GM18951 (cell line): Measurements from ENCODE around the gene TLR6.

ENCODE experiments used
- POLR2A ChIP-seq: IDR thresholded peaks from 4 replicates; pipeline ENCODE4 v1.6.1; 2011; ENCODE audit warnings: mild to moderate bottlenecking; ENCODE audit not compliant: insufficient read length, insufficient read depth; ENCODE audit errors: extremely low read depth
- in situ Hi-C: fragments of 300-500 bp; cut with MboI; formaldehyde crosslinking; loops from one replicate; pipeline ENCODE4 v1.12.0; 2022; ENCODE audit warnings: low sequenced_read_pairs, mixed read lengths, inconsistent platforms; ENCODE audit not compliant: unreplicated experiment

TLR6 gene, protein sequence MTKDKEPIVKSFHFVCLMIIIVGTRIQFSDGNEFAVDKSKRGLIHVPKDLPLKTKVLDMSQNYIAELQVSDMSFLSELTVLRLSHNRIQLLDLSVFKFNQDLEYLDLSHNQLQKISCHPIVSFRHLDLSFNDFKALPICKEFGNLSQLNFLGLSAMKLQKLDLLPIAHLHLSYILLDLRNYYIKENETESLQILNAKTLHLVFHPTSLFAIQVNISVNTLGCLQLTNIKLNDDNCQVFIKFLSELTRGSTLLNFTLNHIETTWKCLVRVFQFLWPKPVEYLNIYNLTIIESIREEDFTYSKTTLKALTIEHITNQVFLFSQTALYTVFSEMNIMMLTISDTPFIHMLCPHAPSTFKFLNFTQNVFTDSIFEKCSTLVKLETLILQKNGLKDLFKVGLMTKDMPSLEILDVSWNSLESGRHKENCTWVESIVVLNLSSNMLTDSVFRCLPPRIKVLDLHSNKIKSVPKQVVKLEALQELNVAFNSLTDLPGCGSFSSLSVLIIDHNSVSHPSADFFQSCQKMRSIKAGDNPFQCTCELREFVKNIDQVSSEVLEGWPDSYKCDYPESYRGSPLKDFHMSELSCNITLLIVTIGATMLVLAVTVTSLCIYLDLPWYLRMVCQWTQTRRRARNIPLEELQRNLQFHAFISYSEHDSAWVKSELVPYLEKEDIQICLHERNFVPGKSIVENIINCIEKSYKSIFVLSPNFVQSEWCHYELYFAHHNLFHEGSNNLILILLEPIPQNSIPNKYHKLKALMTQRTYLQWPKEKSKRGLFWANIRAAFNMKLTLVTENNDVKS

DNA sequence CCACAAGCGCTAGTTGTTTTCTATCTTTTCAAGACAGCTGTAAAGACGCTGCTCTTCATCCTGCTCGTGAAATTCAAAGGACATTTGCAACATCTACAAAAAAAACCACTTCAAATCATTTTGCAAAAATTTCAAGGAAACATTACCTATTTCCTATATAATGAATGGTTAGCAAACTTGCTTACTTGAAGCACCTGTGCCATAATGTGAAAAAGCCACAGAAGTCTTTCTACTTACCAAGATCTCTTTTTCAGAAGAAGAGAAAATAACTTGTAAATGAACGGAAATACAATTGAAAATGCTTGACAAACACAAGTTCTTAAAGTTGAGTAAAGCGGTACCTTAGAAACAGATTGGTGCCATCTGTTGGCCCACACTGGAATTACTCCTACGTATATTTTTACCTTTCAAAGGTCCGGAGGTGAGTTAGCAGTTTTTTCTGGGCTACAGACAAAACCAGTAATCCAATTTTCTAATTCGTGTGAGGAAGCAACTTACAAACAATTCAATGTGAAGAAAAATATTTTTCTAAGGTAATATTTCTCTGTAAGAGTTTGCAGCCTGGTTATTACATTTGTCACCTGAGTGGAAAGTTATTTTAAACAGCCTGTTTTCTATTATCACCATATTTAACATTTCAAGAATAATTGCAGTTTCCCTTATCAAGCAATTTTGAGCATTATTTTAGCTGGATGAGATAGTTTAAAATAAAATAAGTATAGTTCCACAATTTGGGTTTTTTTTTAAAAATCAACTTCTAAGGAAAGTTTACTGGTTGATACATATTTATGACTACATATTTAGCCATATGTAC lies at the start of gene TLR6:
TLR6 (minus strand) TSS at position 294 of the 814 bp plus-strand sequence. CDS start 27,344 bp downstream, outside the sequence.
- peak; percentile 16 for TF ChIP-seq POLR2A
- in situ Hi-C loops, result loop anchor here (10.0 to 25.0 kb wide), 2 partner anchors 92 to 669 kb away; no protein-coding TSS in a partner anchor

DNA sequence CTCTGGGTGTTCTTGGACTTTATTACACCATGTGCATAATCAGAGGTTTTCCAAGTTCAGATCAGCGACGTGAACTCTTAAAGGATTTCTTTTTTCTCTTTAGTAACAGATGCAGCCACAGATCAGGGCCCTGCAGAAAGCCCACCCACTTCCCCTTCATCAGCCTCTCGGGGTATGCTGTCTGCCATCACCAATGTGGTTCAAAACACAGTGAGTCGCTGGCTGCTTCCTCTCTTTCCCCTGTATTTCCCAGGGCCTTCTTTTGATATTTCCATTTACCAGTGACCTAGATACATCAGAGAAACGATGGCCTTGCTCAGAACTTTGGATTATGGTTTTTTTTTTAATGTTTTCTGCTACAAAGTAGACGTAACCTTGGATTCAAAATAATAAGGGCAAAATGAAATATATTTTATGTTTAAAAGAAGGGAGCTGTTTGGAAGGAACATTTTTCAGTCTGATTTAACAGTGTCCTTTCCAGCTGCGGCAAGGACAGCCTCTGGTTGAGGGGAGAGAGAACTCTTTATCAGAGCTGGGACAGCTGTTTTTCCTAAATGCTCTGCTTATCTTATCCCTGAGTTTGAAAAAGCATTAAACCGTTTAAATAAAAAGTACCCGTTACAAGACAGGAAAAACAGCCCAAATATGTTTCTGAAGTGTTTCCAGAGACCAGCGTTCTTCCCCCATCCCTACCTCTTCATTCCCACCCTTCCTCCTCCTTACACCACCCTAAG lies 49.2 kb upstream of the TLR6 start:
- in situ Hi-C loops, result loop anchor here (25.0 kb wide), 1 partner anchor 531 kb away; no protein-coding TSS in a partner anchor
- TF ChIP-seq POLR2A, result no peak

DNA sequence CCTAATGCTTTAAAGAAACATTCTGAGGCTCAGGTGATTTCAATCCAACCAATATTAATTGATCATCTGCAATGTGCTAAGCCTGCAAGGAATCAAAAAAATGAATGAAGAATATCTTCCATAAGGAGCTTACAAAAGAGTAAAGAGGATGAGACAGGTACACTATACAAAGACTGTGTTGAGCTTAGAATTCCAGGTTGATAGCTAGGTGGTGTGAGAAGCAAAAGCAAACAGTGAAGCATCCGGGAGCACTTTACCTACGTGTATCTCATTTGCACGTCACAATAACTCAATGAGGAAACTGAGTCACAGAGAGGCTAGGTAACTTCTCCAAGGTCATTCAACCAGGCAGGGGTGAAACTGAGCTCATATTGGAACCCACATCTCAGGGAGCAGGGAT lies 48.1 kb upstream of the TLR6 start:
- TF ChIP-seq POLR2A, result no peak
- in situ Hi-C loops, result loop anchor here (25.0 kb wide), 1 partner anchor 533 kb away; no protein-coding TSS in a partner anchor

DNA sequence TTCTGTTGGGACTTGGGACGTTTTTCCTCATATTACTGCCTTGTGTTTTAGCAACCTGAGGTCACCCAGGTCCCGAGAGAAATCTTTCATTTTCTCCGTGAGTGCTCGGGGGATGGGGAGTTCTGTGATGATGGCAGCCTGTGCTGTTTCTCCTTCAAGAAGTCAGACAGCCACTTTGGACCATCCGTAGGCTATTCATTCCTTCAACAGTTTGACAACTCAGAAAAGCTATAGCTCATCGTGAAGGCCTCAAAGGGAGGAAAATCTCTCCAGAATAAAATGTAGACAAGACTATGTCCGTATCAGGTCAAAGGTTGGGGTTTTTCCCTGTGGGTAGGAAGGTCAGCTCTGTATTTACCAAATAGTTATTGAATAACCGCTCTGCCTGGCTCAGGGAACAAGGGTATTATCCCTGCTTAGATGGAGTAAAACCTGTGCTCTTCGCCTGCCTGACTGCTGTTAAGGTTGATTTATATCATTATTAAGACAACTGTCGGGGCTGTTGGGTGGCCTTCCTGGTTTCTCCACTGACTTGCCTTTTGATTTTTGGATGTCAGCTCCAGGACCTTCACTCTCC lies 47.6 kb upstream of the TLR6 start:
- in situ Hi-C loops, result loop anchor here (25.0 kb wide), 1 partner anchor 533 kb away; no protein-coding TSS in a partner anchor
- TF ChIP-seq POLR2A, result no peak

DNA sequence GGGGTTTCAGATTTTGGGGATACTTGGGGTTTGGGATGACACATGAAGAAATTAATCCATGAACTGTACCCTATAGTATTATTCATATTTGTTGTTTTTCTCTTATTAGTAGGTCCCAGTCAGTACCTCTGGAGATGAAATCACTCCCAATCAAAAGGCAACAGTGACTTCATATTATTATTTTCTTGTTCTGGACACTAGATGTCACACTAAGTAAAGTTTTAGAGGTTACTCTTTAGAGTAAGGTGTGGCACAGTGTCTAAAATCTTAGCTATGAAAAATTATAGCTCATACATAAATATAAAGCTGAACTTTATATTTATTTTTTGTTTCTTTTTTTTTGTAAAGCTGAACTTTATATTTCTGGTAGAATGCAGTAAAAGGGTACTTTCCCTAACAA lies 46.1 kb upstream of the TLR6 start:
- TF ChIP-seq POLR2A, result no peak
- in situ Hi-C loops, result loop anchor here (25.0 kb wide), 1 partner anchor 535 kb away; no protein-coding TSS in a partner anchor

DNA sequence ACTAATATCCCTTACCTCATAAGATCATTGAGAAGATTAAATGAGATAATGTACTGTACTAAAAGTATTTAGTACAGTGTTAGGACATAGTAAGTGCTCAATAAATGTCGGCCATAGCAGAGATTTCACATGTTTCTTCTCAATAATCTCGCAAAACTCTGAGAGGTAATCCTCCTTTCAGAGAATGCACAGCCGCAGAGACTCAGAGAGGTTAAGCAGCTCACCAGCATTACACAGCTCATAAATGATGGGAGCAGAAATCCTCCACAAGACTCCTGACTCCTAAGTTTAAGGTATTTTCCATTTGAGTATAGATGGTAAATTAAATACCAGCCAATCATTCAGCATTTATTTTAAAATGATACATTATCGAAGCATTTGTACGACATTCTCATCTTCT lies 45.6 kb upstream of the TLR6 start:
- in situ Hi-C loops, result loop anchor here (25.0 kb wide), 1 partner anchor 535 kb away; no protein-coding TSS in a partner anchor
- TF ChIP-seq POLR2A, result no peak

DNA sequence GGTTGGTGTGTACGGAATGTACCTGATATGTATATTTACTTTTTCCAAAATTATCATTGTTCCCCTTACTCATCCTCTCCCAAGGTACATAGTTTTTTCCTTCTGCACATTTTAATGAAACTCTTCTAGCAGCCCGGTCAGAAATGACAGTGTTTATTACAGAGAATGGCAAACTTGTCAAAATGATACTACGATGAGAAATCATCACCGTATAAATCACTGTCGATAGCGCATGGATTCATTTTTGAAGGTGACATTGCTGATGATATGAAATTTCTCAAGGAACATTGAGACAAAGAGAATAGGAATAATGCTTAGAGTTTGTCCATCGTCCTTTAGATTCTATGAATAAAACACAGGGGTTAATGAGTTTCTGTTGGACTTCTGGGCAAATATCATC lies 41.6 kb upstream of the TLR6 start:
- in situ Hi-C loops, result loop anchor here (5.0 kb wide), 1 partner anchor 239 kb away; no protein-coding TSS in a partner anchor
- TF ChIP-seq POLR2A, result no peak

DNA sequence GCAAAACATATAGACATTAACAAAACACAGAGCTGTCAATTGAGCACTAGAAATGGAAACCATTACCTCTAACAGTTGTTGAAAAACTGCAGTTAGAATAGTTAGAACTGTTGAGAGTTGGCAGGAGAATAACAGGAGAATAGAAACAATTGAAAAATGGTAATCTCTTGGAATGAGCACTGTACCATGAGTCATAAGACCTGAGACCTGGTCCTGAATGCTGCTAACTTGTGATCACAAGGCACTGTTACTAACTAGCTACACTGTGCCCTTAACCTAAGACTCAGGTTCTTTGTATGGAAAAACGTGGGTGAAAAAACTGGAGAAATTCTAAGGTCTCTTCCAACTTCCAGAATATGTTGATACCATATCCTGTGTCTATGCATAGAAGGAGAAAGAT lies 40.3 kb upstream of the TLR6 start:
- TF ChIP-seq POLR2A, result no peak
- in situ Hi-C loops, result loop anchor here (5.0 kb wide), 1 partner anchor 240 kb away; no protein-coding TSS in a partner anchor

DNA sequence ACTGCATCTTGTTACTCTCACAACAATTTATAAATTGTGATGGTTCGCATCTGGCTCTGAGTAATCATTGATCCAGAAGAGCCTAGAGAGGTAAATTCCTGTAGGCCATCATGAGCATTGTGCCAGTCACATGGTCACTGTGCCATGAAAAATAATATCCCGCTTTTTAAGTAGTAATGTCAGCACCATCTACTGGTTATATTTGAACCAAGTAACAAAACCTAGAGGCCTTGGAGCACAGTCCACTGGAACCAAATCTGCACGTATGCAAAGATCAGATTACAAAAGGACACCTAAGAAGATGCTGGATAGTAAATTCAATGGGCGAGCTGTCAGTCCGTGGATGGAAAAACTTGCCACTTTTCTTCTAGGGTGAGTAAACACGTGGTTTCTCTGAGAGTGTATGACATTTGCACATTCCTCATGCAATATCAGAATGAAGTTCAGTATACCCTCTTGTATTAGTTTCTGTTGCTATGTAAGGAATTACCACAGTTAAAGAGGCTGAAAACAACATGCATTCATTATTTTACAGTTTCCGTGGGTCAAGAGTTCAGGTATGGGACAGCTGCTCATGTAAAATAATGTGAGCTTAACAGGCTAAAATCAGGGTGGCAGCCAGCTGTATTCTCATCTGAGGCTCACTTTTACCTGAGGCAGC lies 37.8 kb upstream of the TLR6 start:
- in situ Hi-C loops, result no loop called here
- no peak for TF ChIP-seq POLR2A

DNA sequence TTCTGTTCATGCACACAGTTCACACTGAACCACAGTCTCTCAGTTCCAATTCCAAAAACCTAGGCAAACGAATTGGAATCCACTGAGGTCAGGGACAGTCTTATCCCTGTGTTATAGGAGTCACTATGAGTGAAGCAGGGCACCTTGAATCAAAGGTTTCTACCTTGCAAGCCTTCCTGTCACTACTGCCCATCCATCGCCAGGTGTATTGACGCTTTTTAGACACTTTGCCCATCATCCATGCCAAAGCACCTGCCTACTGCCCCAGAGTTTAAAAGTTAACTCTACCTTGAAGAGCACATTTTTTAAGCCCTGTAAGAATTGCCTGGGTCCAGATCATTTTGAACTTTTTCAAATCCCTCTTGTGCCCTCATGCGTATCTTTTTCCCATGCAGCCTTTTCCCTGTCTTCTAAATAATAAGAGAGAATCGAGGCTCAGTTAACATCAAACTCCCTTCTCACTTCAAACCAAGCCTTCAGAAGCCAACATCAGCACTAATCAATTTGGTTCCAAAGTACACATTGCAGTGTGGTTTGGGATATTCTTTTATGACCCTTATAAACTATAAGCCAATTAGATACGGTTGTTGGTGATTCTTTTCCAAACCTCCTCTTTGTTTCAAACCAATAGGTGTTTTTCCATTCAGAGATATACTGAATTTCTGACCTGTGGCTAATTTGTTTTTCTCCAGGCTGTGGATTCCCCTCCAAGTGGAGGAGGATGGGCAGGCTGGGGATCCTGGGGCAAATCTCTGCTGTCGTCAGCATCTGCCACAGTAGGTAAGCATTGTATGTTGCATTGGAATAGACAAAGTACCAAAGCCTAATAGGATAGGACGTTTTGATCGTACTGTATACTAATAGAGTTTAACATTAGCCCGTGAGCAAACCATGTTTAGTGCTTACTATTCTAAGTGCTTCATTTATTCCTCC lies 34.7 kb upstream of the TLR6 start:
- in situ Hi-C loops, result no loop called here

More for the DNA sequence above, 34.7 kb upstream of the TLR6 start:
- no peak for TF ChIP-seq POLR2A
